Gastroesophageal sphincter (tissue), 3 donors: Measurements from ENCODE around the gene PLOD2.
A peak's percentile ranks its signal among the peaks of the same experiment; 100 is the strongest.

Experiments
- CTCF ChIP-seq, 4 experiments: fragments of 200-600 bp in 2 of 4; fragments of 450-650 bp in 2 of 4; sonication (generic) in 1 of 4; IDR thresholded peaks; one replicate each; pipeline ENCODE4 v1.5.1; 2017 to 2019; ENCODE audit warnings: antibody characterized with exemption in 4 of 4, mild to moderate bottlenecking in 2 of 4, moderate library complexity in 2 of 4
- EP300 ChIP-seq: sonication (generic); formaldehyde crosslinking; IDR thresholded peaks from one replicate; pipeline ENCODE4 v1.6.1; 2017; ENCODE audit warnings: antibody characterized with exemption, mild to moderate bottlenecking
- POLR2A ChIP-seq, 2 donors: fragments of 450-650 bp; IDR thresholded peaks; one replicate each; pipeline ENCODE4 v1.6.1; 2017; ENCODE audit warnings: antibody characterized with exemption in 2 of 2, mild to moderate bottlenecking in 2 of 2, moderate library complexity in 1 of 2
- POLR2AphosphoS5 ChIP-seq: sonication (generic); formaldehyde crosslinking; IDR thresholded peaks from one replicate; pipeline ENCODE4 v1.6.1; 2017; ENCODE audit warnings: antibody characterized with exemption

- TF ChIP-seq POLR2A (IDR thresholded peaks at IDR 0.05) (no peak), POLR2AphosphoS5 (peak; percentile 33), CTCF (IDR thresholded peaks at IDR 0.05) (peak; percentile 50 to 69 (median 62)), EP300 (no peak)
Observed at GRCh38 chr3:146187334-146187950, 26.5 kb upstream of the PLOD2 start.
